ENCODE results near the gene PARD3.

The PARD3 gene

DNA sequence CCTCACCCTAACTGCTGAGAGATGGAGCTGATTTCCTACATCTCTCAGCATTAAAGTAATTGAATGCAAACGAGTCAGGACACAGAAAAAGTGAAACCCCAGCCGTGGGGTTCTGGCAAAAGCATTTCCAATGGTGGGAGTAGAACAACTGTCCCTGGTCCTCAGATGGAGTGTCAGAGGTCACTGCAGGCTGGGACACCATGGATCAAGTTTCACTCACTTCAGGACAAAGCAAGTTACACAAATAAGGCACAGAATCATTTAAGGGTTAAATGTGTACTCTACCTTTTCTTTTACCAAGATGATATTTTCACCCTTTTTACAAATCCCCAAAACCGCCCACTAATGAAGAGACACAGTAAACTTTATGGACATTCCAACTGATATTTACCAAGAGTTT, 607.8 kb downstream of the PARD3 start:
- DNase-seq (ENCODE audit: low read depth), result no peak

DNA sequence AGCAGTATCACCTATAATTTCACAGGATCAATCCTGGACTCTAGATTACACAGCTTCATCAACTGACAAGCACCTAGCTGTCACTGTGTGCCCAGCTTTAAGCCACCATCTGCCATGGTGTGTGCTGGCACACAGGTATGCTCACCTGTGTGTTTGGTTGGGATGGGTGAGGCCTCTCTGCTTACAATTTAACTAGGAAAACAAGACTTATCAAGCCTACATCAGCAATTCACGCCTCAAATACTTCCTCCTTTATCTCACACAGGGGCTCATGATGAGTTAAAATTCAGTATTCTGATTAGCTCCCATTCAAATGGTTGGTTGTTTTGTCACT, 608.2 kb downstream of the PARD3 start:
- DNase-seq (ENCODE audit: low read depth), result no peak

DNA sequence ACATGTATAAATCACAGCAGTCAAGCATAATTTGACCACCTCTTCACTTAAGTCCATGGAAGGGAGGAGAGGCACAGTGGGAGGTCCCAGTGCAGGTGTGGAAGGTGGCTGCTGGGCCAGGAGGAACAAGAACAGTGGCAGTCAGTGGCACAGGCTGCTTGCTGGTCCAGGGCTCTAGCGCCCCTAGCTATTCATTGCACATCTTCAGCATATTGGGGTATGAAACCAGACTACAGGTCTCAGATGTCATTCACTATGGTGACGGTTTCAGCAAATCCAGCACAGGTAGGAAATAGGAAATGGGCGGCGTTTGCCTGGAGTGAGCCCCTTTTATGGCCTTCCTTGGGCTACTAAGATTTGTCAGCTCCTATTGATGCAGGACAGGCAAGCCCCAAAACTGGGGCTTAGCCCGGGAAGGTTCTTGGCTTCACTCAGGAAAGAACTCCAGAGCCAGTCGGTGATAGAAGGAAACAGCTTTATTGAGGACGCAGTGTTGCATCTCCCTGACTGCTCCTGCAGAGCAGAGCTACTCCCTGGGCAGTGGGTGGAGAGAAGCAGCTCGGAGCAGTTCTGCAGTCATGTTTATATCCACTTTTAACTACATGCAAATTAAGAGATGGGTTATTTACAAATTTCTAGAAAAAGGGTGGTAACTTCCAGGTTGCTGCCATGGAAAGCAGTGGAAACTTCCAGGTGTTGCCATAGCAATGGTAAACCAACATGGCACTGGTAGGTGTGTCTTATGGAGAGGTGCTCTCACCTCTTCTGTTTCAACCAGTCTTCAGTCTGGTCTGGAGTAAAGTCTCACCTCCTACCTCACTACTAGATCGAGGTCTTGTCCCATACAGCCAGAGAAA, 608.8 kb downstream of the PARD3 start:
- DNase-seq (ENCODE audit: low read depth), result no peak

DNA sequence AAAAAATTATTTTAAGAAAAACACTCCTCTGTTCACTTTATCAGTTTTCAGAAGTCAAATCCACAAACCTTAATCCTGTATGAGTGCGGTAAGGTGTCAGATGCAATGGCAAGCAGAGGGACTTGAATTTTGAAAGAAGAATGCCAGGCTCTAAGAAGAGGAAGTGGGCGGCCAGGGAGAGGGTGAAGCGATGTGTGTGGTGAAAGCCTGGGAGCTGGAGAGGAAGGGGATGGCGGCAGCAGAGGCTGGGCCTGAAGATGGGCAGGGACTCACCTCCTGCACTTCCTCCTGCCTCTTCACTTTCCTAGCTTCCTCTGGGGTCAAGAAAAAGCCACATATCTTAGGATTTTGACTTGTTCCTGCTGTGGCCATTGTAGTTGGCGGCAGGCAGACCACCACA, 609.6 kb downstream of the PARD3 start:
- DNase-seq (ENCODE audit: low read depth), result no peak

DNA sequence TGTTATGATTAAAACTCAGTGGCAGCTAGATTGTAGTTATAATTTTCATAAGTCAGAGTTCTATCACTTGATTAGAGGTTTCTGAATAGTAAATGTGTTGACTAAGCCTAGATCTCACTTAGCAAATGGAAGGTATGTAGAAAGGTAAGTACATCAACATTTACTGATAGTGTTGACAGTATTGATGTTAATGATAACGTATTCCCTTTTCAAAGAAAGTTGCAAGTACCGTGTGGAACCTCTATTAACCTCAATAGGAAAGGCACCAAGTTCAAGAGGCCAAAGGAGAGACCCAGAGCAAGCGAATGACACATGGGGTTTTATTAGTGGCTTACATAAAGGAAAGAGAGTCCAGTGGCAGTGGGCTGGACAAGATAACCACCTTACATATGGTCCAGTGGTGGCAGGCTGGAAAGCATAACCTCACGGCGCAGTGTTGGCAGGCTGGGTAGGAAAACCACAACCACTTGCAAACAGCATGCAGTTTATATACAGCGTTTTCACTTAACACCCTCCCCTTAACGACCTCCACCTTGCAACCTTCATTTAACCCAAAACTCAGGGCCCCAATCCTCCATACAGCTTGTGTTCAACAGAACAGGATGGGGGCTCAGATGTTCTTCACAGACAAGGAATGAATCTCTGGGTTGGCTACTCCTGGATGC, 611.0 kb downstream of the PARD3 start:
- DNase-seq (ENCODE audit: low read depth), result no peak

DNA sequence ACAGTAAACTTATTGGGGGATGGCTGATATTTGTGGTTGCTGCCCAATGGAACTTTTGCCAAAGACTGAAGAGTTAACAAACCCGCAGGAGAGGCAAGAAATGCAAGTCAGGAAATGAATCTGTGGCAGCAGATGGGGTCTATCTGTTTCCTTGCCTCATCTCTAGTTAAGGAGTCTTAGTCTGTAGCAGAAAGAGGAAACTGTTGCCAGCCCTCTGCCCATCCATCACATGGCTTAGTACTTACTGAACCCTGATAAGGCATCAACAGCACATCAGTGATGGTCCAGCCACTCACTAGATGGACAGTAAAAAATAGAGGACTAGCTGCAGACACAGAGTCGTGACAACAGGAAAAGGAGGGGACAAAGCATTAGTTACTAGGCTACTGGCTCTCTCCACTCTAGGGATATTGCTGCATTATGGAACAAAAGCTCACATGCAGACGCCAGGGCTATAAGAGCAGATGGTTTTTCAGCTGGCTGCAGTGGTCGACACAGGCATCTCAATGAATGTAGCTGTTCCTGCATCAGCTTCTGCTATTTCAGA, 614.7 kb downstream of the PARD3 start:
- no peak for DNase-seq (ENCODE audit: low read depth)

DNA sequence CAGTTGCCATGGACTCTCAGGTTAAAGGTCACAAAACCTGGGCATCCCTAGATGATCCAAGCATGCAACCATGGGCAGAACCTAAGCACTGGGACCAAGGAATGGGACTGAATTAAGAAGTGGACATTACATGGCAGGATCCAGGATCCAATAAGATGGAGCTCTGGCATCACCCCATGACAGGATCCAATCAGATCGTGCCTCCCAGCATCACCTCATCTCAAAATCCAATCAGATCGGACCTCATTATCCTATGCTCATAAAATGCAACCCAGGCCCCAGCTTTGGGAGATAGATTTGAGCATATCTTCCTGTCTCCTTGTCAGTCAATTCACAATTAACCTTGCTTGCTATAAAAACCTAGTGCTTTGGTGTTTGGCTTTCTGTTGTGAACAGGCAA, 616.1 kb downstream of the PARD3 start:
- no peak for DNase-seq (ENCODE audit: low read depth)

DNA sequence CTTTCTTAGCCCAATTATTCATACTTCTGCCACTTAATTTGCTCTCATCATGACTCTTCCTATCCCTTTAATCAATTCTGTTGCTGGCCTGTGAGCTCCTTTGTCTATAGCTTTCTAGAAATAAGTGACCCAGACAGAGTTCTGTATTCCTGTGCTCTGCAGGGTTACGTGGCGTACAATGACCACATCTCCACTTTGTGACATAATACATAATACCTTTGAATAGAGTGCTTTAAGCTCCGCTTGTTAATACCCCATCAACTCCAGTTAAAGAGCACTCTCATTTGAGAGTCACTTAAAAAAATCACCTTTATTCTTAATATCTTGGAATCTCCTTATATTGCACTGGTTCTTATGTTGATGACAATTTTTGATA, 619.0 kb downstream of the PARD3 start:
- no peak for DNase-seq (ENCODE audit: low read depth)

DNA sequence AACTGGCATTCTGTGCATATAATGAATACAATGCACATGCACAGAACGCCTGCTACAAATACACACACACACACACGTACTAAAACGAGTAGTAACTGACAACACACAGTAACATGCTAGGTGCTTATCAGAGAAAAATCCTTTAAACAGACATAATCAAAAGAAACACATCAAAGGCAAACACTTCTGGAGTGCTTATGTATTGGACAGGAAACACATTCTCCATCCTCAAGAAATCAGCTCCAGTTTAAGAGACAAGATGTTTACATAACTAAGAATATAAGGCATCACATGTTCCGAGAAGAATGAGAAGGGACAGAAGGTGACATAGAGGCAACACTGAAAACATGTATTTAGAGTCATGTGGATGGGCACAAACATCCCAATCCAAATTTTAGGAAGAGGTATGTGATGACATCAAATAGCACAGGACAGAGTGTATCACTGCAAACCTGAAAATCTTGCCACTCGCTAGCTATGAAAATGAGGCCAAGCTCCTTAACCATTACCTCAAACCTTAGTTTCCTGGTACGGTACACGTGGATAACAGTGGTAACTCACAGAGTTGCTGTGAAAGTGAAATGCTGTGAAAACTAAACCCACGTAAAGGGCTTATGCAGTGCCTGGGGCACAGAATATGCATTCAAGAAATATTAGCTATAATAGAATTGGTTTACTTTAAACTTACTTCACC, 619.6 kb downstream of the PARD3 start:
- no peak for DNase-seq (ENCODE audit: low read depth)

DNA sequence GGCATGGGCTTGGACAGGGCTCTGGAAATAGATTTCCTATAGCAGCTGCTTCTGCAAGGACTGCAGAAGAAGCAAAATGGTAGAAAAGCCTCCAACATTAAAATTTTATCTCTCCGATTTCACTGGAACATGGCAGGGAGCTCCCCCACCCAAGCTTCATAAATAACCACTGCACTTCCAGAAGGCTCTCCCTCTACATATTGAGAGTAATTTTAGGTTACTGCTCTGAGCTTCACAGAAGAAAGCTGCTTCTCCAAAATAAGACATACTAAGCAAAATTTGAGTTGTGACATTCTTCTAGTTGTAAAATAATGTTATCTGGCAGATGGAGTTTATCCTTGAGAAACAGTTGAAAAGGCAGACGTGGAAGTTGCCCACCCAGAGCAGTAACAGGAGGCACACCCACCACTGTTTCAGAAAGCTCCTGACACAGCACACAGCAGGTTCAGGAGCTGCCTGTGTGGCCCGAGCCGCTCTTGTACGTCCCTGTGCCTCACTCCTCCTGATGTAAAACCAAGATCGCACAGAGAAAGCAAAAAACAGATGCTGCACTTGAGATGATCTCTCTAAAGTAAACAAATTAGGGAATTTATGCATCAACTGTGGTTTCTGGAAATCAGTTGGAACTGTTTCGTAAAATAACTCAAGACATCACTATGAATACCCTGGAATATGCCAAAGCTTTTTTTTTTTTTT, 621.0 kb downstream of the PARD3 start:
- peak; percentile 76 for DNase-seq (ENCODE audit: low read depth)

DNA sequence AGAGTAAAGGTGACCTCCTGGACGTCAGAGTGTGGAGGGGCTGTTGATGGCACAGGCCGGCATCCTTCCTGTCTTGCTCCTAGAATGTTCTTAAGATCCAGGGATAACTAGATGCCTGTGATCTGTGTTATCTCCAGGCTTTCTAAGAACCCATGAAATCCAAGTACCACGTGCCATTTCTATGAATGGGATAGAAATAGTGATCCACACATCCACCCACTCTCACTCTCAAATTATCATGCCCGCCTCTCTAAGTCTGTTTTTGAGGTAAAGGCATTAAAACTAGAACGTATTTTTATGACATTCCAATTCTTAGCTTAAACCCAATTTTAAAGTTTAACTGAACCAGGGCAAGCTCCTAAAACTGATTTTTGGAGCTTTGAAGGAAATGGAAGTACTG, 622.5 kb downstream of the PARD3 start:
- no peak for DNase-seq (ENCODE audit: low read depth)

DNA sequence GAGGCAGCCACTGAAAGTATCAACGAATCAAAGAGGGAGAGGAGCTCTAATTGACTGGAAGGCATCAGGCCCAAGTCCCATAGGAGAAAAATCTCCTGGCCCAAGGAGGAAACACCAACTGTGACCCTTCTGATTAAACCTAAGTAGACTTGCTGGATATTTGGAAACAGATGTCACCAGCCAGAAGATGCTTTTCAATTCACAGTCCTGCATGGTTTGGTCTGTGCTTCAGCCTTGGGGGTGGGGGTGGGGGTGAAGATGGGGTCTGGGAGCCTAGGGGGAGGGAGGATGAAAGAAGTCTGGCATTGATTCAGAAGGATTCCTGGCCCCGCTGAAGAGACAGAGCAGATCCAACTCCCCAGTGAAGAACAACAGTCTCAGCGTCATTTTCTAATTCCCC, 623.7 kb downstream of the PARD3 start:
- no peak for DNase-seq (ENCODE audit: low read depth)

DNA sequence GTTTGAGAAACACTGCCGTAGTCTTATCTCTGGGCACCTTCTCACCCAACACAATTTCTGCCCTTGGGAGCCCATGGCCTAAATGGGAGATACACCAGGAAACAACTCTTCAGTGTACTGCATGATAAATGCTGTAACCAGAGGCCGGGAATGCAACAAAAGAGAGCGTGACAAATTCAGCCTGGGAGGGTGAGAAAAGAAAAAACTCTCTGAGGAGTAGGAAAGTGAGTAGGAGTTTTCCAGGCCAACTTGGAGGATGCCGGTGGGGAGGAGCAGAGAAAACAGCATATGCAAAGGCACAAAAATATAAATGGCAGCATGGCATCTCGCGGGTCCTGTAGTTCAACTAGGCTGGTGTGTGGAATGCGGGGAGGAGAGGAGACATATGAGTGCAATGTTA, 624.5 kb downstream of the PARD3 start:
- no peak for DNase-seq (ENCODE audit: low read depth)

DNA sequence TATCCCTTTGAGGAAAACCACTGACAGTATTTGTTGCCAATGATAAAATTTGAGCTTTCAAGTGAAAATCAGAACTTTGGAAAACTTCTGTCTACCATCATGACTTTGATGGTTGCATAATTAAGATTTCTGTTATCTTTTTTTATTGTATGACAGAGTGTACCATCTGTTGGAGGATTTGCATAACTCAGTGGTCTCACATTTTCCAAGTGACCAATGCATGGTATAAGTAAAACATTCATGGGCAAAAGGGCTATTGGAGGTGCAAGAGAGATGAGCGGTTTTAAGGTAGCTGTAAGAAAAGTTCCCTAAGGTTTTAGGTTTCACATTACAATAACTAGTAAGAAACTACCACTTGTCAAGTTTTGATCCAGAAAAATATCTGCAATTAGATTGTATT, 625.3 kb downstream of the PARD3 start:
- no peak for DNase-seq (ENCODE audit: low read depth)

DNA sequence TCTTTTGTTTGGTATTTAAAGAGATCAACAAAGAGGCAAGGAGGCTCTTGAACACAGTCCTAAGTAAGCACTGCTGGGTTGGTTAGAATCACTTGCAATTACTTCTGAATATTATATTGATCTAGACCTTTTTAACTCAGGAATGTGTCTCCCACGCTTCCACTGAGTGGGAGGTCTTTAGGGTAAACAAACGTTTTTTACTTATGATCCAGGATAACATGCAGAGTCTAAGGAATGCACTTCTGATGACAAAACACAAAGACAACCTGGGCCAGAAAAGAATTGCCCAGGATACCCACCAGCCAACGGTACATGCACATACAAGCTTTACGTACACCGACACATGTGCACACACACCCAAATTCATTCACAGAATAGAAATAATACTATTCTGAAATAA, 626.9 kb downstream of the PARD3 start:
- no peak for DNase-seq (ENCODE audit: low read depth)

DNA sequence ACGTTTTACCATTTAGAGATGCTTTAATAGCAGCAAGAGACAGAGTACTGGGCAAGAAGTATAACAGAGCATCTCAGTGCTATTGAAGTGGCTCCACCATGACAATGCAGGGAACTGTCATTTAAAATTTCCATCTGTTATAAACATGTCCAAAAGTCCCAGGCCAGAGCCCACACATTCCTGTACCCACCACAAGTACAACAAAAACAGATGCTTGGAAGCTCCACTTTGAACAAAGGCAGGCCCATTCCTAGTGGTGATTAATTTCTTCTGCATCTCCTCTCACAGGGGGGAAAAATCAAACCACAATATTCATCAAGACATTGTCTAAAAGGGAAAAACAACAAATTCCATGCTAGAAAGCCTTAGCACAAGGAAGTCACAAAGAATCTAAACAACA, 627.9 kb downstream of the PARD3 start:
- peak; percentile 90 for DNase-seq (ENCODE audit: low read depth)

DNA sequence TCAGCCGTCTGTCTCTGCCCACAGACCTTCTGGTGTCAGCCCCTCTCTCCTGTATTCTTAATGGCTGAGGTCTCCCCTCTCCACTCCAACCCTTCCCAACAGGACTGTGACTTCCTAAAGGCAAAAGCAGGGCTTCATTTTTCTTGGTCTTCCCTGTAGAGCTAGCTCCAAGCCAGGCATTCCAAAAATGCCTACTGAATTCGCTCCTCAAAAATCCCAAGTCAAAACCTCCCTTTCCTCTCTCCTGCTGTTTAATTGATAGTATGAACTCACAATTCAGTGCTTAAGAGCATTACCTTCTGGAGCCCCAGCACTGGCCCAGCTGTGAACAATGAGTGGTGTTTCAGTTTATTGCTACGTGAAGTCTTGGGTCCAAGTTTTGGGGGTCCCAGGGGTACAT, 628.4 kb downstream of the PARD3 start:
- peak; percentile 47 for DNase-seq (ENCODE audit: low read depth)

DNA sequence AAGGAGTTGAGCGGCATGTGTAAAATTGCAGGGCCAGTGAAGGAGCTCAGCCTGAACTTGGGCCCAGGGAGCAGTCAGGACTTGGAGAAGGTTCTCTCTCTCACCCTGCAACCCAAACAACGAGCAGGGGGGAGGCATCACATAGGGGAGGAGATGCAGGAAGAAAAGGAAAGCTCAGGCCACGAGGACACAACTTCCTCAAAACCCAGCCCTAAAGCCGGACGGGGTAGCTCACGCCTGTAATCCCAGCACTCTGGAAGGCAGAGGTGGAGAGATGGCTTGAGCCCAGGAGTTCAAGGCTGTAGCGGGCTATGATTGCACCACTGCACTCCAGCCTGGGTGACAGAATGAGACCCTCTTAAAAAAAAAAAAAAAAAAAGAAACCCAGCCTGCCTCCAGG, 629.1 kb downstream of the PARD3 start:
- no peak for DNase-seq (ENCODE audit: low read depth)

DNA sequence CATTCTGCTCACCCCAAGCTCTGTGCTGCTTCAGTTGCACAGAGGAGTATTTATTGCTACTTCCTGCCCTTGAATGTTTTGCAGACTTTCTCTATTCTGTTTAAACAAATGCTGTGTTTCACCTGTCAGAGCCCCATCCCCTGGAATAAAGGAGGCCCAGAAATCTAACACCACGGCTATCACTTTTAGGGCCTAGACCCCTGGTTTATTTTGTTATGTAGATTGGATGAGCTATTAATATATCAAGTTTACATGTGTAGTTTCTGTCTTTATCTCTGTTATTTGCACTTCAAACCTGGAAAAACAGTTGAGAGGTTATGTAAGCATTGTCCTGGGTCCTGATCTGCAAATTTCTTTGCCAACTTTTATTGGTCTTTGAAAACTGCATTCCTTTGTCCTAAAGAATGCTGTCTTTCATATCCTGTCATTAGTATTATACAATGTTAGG, 630.1 kb downstream of the PARD3 start:
- peak; percentile 34 for DNase-seq (ENCODE audit: low read depth)

DNA sequence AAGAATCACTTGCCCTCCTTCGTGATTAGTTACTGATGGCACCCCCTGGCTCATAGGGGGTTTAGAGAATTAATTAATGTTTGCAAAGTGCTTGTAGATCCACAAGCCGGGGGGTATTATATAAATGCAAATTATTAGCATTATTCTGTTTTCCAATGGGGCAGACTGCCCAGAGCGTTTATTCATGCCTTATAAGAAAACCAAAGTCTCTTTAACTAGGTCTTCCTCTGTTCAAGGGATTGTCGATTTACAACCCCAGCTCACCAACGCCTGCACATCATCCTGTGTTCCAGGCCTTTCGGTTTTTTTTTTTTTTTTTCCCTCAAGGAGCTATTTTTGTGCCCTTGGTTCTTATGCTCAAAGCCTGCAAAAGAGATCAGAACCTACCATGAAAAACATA, 630.7 kb downstream of the PARD3 start:
- no peak for DNase-seq (ENCODE audit: low read depth)

DNA sequence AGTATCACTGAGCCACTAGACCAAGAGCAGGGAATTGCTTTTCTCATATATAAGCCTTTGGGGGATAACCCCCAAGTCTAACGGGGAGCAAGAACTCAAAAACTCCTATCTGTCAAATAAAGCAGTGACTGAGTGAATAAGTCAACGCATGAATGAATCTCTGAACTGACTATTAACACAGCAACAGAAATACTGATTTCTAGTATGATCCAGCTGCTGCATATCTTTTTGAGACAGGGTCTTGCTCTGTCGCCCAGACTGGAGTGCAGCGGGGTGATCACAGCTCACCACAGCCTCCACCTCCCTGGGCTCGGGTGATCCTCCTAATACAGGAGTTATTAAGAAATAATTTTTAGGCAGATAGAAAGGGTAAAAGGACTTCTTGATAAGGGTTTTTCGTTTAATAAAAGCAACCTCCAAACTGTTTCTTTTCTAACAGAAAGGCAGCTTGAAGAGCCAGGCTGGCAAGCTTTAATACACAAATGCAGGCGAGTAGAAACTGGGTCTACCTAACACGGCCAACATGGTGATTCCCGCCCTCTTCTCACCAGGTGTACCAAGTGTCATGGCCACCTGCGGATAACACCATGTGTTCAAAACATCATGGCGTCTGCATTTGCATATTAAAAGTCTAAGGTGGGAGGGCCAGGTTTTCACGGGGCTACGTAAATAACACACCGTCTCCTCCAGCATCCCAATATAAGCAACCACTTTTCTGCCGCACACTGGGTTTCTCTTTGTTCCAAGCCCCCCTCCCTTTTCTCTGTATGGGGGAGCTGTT, 631.9 kb downstream of the PARD3 start:
- DNase-seq (ENCODE audit: low read depth), result no peak

All from EH (cell line).